Parathyroid adenoma (tissue), 2 donors: ENCODE measurements around the gene PAK6.
A peak's percentile ranks its signal among the peaks of the same experiment; 100 is the strongest.

Source experiments
- H2AFZ ChIP-seq: fragments of 300-600 bp; sonication (generic); one replicate; pipeline ENCODE4 v1.7.0; 2017; ENCODE audit warnings: antibody characterized with exemption, mild to moderate bottlenecking
- H3K27ac ChIP-seq: fragments of 300-600 bp; sonication (generic); one replicate; pipeline ENCODE4 v1.7.0; 2017
- H3K27me3 ChIP-seq: fragments of 300-600 bp; sonication (generic); one replicate; pipeline ENCODE4 v1.7.0; 2017; ENCODE audit warnings: low read length; ENCODE audit not compliant: control insufficient read depth, insufficient read depth
- H3K36me3 ChIP-seq: fragments of 300-600 bp; sonication (generic); one replicate; pipeline ENCODE4 v1.7.0; 2017; ENCODE audit warnings: low read length; ENCODE audit not compliant: control insufficient read depth, insufficient read depth
- H3K4me1 ChIP-seq: fragments of 300-600 bp; sonication (generic); one replicate; pipeline ENCODE4 v1.7.0; 2017; ENCODE audit warnings: control low read depth
- H3K4me2 ChIP-seq: fragments of 300-600 bp; sonication (generic); one replicate; pipeline ENCODE4 v1.7.0; 2017; ENCODE audit warnings: low read length
- H3K4me3 ChIP-seq: fragments of 300-600 bp; sonication (generic); one replicate; pipeline ENCODE4 v1.7.0; 2017; ENCODE audit warnings: low read depth, low read length
- H3K79me2 ChIP-seq: fragments of 300-600 bp; sonication (generic); one replicate; pipeline ENCODE4 v1.7.0; 2017; ENCODE audit warnings: control low read depth
- H3K9ac ChIP-seq: fragments of 300-600 bp; sonication (generic); one replicate; pipeline ENCODE4 v1.7.0; 2017; ENCODE audit warnings: mild to moderate bottlenecking
- H3K9me3 ChIP-seq: fragments of 300-600 bp; sonication (generic); one replicate; pipeline ENCODE4 v1.7.0; 2017; ENCODE audit warnings: low read length; ENCODE audit not compliant: control insufficient read depth
- TF ChIP-seq, protein P1 (sequence below): fragments of 300-600 bp; sonication (generic); IDR thresholded peaks from one replicate; pipeline ENCODE4 v1.7.0; 2017; ENCODE audit warnings: antibody characterized with exemption, mild to moderate bottlenecking
- donor health status: primary hyperparathyroidism.

PAK6 gene

DNA sequence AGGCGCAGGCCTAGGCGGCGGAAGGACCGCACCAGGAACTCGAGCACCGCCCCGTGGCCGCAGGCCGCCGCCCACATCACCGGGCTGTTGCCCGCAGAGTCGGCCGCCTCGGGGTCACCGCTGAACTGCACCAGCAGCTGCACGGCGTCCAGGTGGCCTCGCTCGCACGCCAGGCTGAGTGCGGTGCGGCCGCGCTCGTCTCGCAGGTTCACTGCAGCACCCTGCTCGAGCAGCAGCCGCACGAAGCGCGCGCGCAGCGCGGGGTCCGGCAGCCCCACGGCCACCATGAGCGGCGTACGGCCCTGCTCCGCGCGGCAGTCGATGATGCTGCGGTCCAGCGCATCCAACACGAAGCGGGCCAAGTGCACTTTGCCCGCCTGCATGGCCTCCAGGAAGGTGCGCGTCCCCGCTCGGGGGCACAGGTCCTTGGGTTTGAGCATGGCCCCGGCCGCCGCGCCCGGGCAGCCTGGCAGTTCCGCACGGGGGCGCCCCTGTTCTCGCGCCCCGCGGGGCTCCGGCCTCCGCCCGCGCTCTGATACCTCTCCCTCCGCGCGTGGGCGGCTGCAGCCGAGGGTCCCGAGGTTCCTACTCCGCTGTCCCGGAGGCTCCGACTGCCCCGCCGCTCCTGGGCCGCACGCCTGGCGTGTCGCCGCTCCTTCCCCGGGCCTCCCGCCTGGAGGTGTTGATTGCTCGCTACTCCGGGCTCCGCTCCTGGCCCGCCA lies 43.4 kb downstream of the PAK6 start:
- no peak overlapping the region for H3K4me3 ChIP-seq
- no peak overlapping the region for H3K27ac ChIP-seq
- no peaks in the 10 kb centered on the region for H3K36me3 ChIP-seq
- H3K4me1 ChIP-seq, result peaks cover 2% of the 10 kb centered on the region
- H3K4me2 ChIP-seq, result peak overlapping the region; percentile 61
- H3K9me3 ChIP-seq, result no peaks in the 10 kb centered on the region
- no peaks in the 10 kb centered on the region for H3K27me3 ChIP-seq
- no peak overlapping the region for H3K9ac ChIP-seq
- H3K79me2 ChIP-seq, result no peaks in the 10 kb centered on the region
- TF ChIP-seq, protein P1, sequence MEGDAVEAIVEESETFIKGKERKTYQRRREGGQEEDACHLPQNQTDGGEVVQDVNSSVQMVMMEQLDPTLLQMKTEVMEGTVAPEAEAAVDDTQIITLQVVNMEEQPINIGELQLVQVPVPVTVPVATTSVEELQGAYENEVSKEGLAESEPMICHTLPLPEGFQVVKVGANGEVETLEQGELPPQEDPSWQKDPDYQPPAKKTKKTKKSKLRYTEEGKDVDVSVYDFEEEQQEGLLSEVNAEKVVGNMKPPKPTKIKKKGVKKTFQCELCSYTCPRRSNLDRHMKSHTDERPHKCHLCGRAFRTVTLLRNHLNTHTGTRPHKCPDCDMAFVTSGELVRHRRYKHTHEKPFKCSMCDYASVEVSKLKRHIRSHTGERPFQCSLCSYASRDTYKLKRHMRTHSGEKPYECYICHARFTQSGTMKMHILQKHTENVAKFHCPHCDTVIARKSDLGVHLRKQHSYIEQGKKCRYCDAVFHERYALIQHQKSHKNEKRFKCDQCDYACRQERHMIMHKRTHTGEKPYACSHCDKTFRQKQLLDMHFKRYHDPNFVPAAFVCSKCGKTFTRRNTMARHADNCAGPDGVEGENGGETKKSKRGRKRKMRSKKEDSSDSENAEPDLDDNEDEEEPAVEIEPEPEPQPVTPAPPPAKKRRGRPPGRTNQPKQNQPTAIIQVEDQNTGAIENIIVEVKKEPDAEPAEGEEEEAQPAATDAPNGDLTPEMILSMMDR, result no peak
- peak overlapping the region; percentile 69 for H2AFZ ChIP-seq

DNA sequence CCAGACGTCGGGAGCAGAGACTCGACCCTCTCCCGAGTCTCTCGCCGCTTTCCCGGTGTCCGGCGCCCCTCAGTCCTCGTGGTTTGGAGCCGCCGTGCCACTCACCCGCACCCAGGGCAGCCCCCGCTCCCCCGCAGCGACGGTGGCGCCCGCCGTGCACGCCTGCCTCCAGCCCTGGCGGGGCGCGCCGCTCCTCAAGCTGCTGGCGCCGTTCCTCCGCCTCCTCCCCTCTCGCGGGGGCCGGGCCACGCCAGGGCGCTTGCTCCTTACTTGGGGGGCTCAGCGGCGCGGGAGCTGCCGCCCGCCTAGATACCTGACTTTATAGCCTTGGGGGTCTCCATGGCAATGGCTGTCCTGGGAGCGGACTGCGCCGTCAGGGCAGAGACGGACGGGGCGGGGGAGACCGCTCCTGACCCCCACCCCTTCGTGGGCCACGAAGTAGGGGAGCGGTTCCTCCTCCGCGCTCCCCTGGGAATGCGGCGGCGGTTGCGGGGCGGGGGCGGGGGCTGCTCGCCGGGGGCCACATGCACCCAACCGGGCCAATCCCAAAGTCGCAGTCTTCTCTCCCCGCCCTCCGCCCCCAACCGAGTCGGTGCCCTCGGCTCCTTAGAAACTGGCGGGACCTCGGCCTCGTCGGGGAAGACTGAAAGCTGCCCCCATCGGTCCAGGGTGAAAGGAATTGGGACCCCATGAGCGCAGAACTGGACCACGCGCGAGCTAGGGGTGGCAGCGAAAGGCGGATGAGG lies 44.2 kb downstream of the PAK6 start, which contains the start of gene ANKRD63:
Gene ANKRD63 (minus strand): TSS at position 196 of the 746 bp plus-strand sequence. CDS start 478 bp downstream, outside the sequence.
- Histone ChIP-seq H3K27ac (no peak within 1 kb of the TSS), H3K4me2 (peak within 1 kb of the TSS; percentile 61), H3K36me3 (no peaks in the 10 kb centered on the region), H3K4me3 (no peak within 1 kb of the TSS), H3K27me3 (no peaks in the 10 kb centered on the region), H3K9ac (no peak within 1 kb of the TSS), H3K79me2 (no peaks in the 10 kb centered on the region), H3K9me3 (no peaks in the 10 kb centered on the region), H3K4me1 (peaks cover 2% of the 10 kb centered on the region), H2AFZ (peak within 1 kb of the TSS; percentile 69)
- TF ChIP-seq, protein P1, result no peak

DNA sequence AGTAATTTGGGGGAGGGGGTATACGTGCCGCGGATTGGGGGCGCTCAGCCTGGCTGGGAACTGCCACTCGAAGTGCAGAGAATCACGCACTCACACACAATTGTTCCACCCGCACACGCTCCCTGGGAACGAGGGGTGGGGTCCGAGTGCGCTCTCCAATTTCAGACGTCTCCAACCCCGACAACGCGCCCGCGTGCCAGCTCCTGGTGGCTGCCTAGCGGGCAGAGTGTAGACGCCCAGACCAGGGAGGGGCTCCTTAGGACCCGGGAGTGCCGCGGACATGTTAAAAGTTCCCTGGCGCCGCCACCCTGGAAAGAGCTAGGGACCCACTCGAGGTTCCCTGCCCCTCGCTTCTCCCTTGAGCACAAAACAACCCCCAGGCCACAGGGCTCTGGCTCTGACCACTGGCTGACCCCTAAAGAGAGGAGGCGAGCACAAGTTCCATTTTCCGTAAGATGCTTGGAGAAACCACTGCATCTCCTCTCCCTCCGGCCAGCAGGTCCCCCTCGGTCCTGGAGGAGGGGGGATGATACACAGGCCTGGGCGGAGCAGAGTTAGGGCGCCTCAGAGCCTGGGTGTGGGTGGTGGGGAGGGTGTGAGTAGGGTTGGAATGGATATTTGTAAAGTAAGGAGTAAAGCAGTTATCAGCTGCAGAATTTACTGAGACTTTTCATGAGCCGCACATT lies 44.9 kb downstream of the PAK6 start:
- Histone ChIP-seq H3K4me1 (peaks cover 2% of the 10 kb centered on the region), H3K4me3 (no peak overlapping the region)
- TF ChIP-seq, protein P1, result no peak

DNA sequence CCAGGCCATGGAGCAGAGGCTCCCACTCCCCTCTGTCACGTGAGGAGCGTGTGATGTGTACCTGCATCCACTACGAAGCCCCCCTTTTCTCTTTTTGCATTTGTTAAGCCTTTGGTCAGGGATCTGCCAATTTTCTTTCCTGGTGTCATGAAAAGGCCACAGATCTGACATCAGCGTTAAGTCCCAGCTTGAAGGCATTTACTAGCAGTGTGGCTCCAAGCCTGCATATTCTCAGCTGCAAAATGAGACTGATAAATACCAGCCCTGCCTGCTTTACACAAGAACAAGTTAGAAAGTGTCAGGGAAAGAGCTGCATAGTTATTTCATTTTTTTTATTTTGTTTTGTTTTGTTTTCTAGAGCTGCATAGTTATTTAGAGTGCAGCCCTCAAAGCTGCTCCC lies 46.3 kb downstream of the PAK6 start:
- Histone ChIP-seq H3K4me3 (no peak overlapping the region), H3K27ac (no peak overlapping the region), H3K27me3 (no peaks in the 10 kb centered on the region), H2AFZ (no peak overlapping the region), H3K4me1 (peaks cover 2% of the 10 kb centered on the region), H3K9me3 (no peaks in the 10 kb centered on the region), H3K4me2 (no peak overlapping the region), H3K36me3 (no peaks in the 10 kb centered on the region), H3K9ac (no peak overlapping the region), H3K79me2 (no peaks in the 10 kb centered on the region)
- TF ChIP-seq, protein P1, result no peak

More for the DNA sequence above, 44.9 kb downstream of the PAK6 start:
- Histone ChIP-seq H2AFZ (no peak overlapping the region), H3K9ac (no peak overlapping the region), H3K27ac (no peak overlapping the region), H3K27me3 (no peaks in the 10 kb centered on the region), H3K9me3 (no peaks in the 10 kb centered on the region), H3K4me2 (no peak overlapping the region), H3K36me3 (no peaks in the 10 kb centered on the region), H3K79me2 (no peaks in the 10 kb centered on the region)
